GM23248 (cell line): ENCODE results near the gene ADAMTS9.

ENCODE experiments used
- EZH2 ChIP-seq: fragments of 200-600 bp; sonication (generic); IDR thresholded peaks from 2 replicates; pipeline ENCODE4 v1.6.1; 2018; ENCODE audit warnings: antibody characterized with exemption, mild to moderate bottlenecking; ENCODE audit not compliant: insufficient read depth, poor library complexity, severe bottlenecking
- EZH2phosphoT487 ChIP-seq: fragments of 200-600 bp; sonication (generic); IDR thresholded peaks from 2 replicates; pipeline ENCODE4 v1.6.1; 2018; ENCODE audit warnings: antibody characterized with exemption, moderate library complexity, mild to moderate bottlenecking, low read depth; ENCODE audit not compliant: insufficient read depth

DNA sequence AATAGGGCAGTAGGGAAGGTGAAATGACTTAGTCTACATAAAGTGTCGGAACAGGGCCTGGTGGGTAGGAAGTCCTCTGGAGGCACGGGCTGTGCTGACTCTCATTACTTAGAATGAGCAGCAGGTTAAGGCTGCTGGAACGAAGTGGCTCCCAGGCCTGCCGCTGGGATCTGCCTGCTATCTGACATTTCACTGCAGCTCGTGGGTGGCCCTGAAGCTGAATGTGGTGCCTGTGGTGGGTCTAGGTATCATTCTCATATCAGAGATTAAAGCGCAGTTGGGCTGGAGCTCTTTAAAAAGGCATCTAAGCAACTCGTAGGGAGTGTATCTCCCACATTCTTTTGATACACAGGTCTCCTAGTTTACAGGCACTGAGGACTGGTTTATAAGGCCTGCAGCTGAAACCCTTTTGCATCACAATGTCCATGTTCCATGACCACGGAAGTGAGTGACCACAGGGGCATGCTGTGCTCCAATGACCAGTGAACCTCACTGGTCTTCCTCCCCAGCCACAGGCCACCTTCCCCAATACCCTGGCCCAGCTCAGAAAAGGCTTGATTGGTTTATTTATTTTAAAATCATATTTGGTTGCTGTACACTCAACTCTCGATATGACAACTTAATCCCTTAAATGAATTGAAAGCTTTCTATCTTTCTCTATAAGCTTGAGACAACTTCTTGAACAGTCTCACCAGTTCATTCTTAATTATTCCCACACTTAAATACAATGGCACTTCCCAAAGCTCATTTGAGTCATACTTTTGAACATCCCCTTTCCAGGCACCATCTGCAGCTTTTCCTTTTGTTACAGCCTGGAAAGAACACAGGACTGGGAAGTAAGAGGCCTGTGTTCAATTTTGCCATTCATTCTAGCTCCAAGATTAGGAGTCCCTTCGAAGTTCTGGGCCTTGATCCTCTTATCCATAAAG is 19.0 kb downstream of the ADAMTS9 start:
- no peak for TF ChIP-seq EZH2
- no peak for TF ChIP-seq EZH2phosphoT487
